T-helper 2 cell treated with Interferon-gamma antibody and Interleukin-4, amounts not matched to agents 5 μg/mL and 100 μg/mL, for 36 hours (primary cell): ENCODE measurements around the gene OR5I1.
"Not testable (repeated sequence)": the region's sequence is repeated elsewhere in the genome, so short reads cannot be mapped to it uniquely, and the experiment has no call there.

Source experiments
- DNase-seq: peaks from one replicate; pipeline ENCODE4 v3.0.0; 2021; ENCODE audit warnings: low spot score
- H3K27ac Mint-ChIP-seq: one replicate; pipeline ENCODE4 v1.8.0; 2021; ENCODE audit warnings: mild to moderate bottlenecking, mixed read lengths
- H3K27me3 Mint-ChIP-seq: one replicate; pipeline ENCODE4 v1.8.0; 2021; ENCODE audit warnings: low read depth, mixed read lengths
- H3K36me3 Mint-ChIP-seq: one replicate; pipeline ENCODE4 v1.8.0; 2021; ENCODE audit warnings: low read depth, mixed read lengths
- H3K4me1 Mint-ChIP-seq: one replicate; pipeline ENCODE4 v1.8.0; 2021; ENCODE audit warnings: low read depth, mixed read lengths
- H3K4me3 Mint-ChIP-seq: one replicate; pipeline ENCODE4 v1.8.0; 2022; ENCODE audit warnings: mild to moderate bottlenecking, moderate library complexity, mixed read lengths
- H3K9me3 Mint-ChIP-seq: one replicate; pipeline ENCODE4 v1.8.0; 2021; ENCODE audit warnings: mixed read lengths

The OR5I1 gene

GRCh38 chr11:55936300-55936699 lies at the start of gene OR5I1:
Gene OR5I1, minus strand, starts transcription at chr11:55936400. Its CDS starts 0 bp downstream, at chr11:55936400.
- no peak within 1 kb of the TSS for H3K4me3 Mint-ChIP-seq
- no peak for DNase-seq
- H3K9me3 Mint-ChIP-seq = peaks cover 18% of the 10 kb centered on the region
- H3K4me1 Mint-ChIP-seq = no peaks in the 10 kb centered on the region
- H3K27ac Mint-ChIP-seq = no peak within 1 kb of the TSS
- H3K27me3 Mint-ChIP-seq = no peaks in the 10 kb centered on the region
- H3K36me3 Mint-ChIP-seq = no peaks in the 10 kb centered on the region

GRCh38 chr11:55970935-55971334 lies 34.7 kb upstream of the OR5I1 start:
- Mint-ChIP-seq H3K4me1 (no peaks in the 10 kb centered on the region), H3K27me3 (no peaks in the 10 kb centered on the region), H3K4me3 (no peak overlapping the region), H3K36me3 (no peaks in the 10 kb centered on the region), H3K9me3 (peaks cover 44% of the 10 kb centered on the region), H3K27ac (no peak overlapping the region)
- no peak for DNase-seq

GRCh38 chr11:55969845-55970244 lies 33.6 kb upstream of the OR5I1 start, which contains the start of gene OR10AG1:
Gene OR10AG1, minus strand, starts transcription at chr11:55969945. Its CDS starts 38 bp downstream, at chr11:55969907.
- Mint-ChIP-seq H3K4me3 (no peak within 1 kb of the TSS), H3K27ac (no peak within 1 kb of the TSS), H3K36me3 (no peaks in the 10 kb centered on the region), H3K27me3 (no peaks in the 10 kb centered on the region), H3K9me3 (peaks cover 44% of the 10 kb centered on the region), H3K4me1 (no peaks in the 10 kb centered on the region)
- no peak for DNase-seq

GRCh38 chr11:55967914-55968313 lies 31.7 kb upstream of the OR5I1 start:
- DNase-seq = no peak
- Mint-ChIP-seq H3K9me3 (peaks cover 45% of the 10 kb centered on the region), H3K27me3 (no peaks in the 10 kb centered on the region), H3K4me3 (no peak overlapping the region), H3K27ac (no peak overlapping the region), H3K36me3 (no peaks in the 10 kb centered on the region), H3K4me1 (no peaks in the 10 kb centered on the region)

GRCh38 chr11:55966391-55966790 lies 30.2 kb upstream of the OR5I1 start:
- Mint-ChIP-seq H3K4me1 (no peaks in the 10 kb centered on the region), H3K9me3 (peaks cover 37% of the 10 kb centered on the region), H3K27ac (no peak overlapping the region), H3K4me3 (no peak overlapping the region), H3K27me3 (no peaks in the 10 kb centered on the region), H3K36me3 (no peaks in the 10 kb centered on the region)
- no peak for DNase-seq

- Mint-ChIP-seq H3K9me3 (peaks cover 25% of the 10 kb centered on the region), H3K27ac (no peak overlapping the region), H3K4me1 (no peaks in the 10 kb centered on the region), H3K4me3 (no peak overlapping the region), H3K36me3 (no peaks in the 10 kb centered on the region), H3K27me3 (no peaks in the 10 kb centered on the region)
- DNase-seq = no peak
Measured at GRCh38 chr11:55956521-55956920, 20.3 kb upstream of the OR5I1 start.

- Mint-ChIP-seq H3K36me3 (no peaks in the 10 kb centered on the region), H3K4me3 (no peak overlapping the region), H3K4me1 (no peaks in the 10 kb centered on the region), H3K27ac (no peak overlapping the region), H3K27me3 (no peaks in the 10 kb centered on the region), H3K9me3 (peaks cover 14% of the 10 kb centered on the region)
- no peak for DNase-seq
Measured at GRCh38 chr11:55949330-55949729, 13.1 kb upstream of the OR5I1 start.

- Mint-ChIP-seq H3K27ac (no peak overlapping the region), H3K9me3 (peaks cover 4% of the 10 kb centered on the region), H3K4me3 (no peak overlapping the region), H3K27me3 (no peaks in the 10 kb centered on the region), H3K4me1 (no peaks in the 10 kb centered on the region), H3K36me3 (no peaks in the 10 kb centered on the region)
- no peak for DNase-seq
Measured at GRCh38 chr11:55942785-55943392, 6.7 kb upstream of the OR5I1 start.

GRCh38 chr11:55920537-55920936 lies 15.7 kb downstream of the OR5I1 start:
- no peak for DNase-seq
- Mint-ChIP-seq H3K27me3 (no peaks in the 10 kb centered on the region), H3K36me3 (no peaks in the 10 kb centered on the region), H3K4me1 (no peaks in the 10 kb centered on the region), H3K4me3 (no peak overlapping the region), H3K27ac (no peak overlapping the region), H3K9me3 (peaks cover 52% of the 10 kb centered on the region)

GRCh38 chr11:55914482-55914881 lies 21.7 kb downstream of the OR5I1 start, which contains the start of gene OR5W2:
Gene OR5W2, minus strand, starts transcription at chr11:55914582. Its CDS starts 0 bp downstream, at chr11:55914582.
- DNase-seq = no peak
- Mint-ChIP-seq H3K4me1 (no peaks in the 10 kb centered on the region), H3K27ac (no peak within 1 kb of the TSS), H3K36me3 (no peaks in the 10 kb centered on the region), H3K27me3 (no peaks in the 10 kb centered on the region), H3K4me3 (no peak within 1 kb of the TSS), H3K9me3 (peaks cover 46% of the 10 kb centered on the region)

- peaks cover 35% of the 10 kb centered on the region for H3K9me3 Mint-ChIP-seq
- no peaks in the 10 kb centered on the region for H3K27me3 Mint-ChIP-seq
- no peaks in the 10 kb centered on the region for H3K36me3 Mint-ChIP-seq
- no peak overlapping the region for H3K27ac Mint-ChIP-seq
- no peak overlapping the region for H3K4me3 Mint-ChIP-seq
- no peaks in the 10 kb centered on the region for H3K4me1 Mint-ChIP-seq
- no peak for DNase-seq
Measured at GRCh38 chr11:55902308-55902707, 33.9 kb downstream of the OR5I1 start.

GRCh38 chr11:55895216-55895615 lies 41.0 kb downstream of the OR5I1 start:
- DNase-seq = no peak
- Mint-ChIP-seq H3K27ac (no peak overlapping the region), H3K4me3 (no peak overlapping the region), H3K4me1 (no peaks in the 10 kb centered on the region), H3K27me3 (no peaks in the 10 kb centered on the region), H3K9me3 (peaks cover 31% of the 10 kb centered on the region), H3K36me3 (no peaks in the 10 kb centered on the region)

GRCh38 chr11:55885481-55885880 lies 50.7 kb downstream of the OR5I1 start:
- not testable (repeated sequence) for H3K4me3 Mint-ChIP-seq

More at GRCh38 chr11:55885481-55885880, 50.7 kb downstream of the OR5I1 start:
- not testable (repeated sequence) for H3K27me3 Mint-ChIP-seq, H3K27ac Mint-ChIP-seq, H3K36me3 Mint-ChIP-seq, H3K4me1 Mint-ChIP-seq, DNase-seq
- H3K9me3 Mint-ChIP-seq = peaks cover 27% of the 10 kb centered on the region
